ENCODE measurements around the gene FOXG1. TPM values are rescaled to one million over a fixed set of nuclear protein-coding genes. Genes with fewer than 3 reads are reported as not detected.

The FOXG1 gene
- total RNA-seq, 2 donors from 2014 or later = not detected

- Histone ChIP-seq H3K9me3 (no peaks in the 10 kb centered on the region), H3K9ac (ENCODE audit: low read depth in 2 of 2, low read length in 2 of 2) (no peak overlapping the region), H3K4me3 (peak overlapping the region; percentile 11), H3K27me3 (peaks cover 65% of the 10 kb centered on the region), H3K36me3 (no peaks in the 10 kb centered on the region), H3K4me1 (no peaks in the 10 kb centered on the region), H3K27ac (no peak overlapping the region)
- intact Hi-C loops (cut with DNase I) = no loop called here
- no peak for TF ChIP-seq CTCF (IDR thresholded peaks at IDR 0.05)
- DNase-seq = no peak
These were observed 654 bp downstream of the FOXG1 start for GRCh38 chr14:28767030-28767852.

- peaks cover 56% of the 10 kb centered on the region for H3K27me3 ChIP-seq
- no peak overlapping the region for H3K27ac ChIP-seq
- peak; percentile 28 for DNase-seq
- intact Hi-C loops (cut with DNase I) = no loop called here
- H3K36me3 ChIP-seq = no peaks in the 10 kb centered on the region
- no peaks in the 10 kb centered on the region for H3K9me3 ChIP-seq
- H3K4me1 ChIP-seq = no peaks in the 10 kb centered on the region
- no peak for TF ChIP-seq CTCF (IDR thresholded peaks at IDR 0.05)
- H3K9ac ChIP-seq (ENCODE audit: low read depth in 2 of 2, low read length in 2 of 2) = no peak overlapping the region
- no peak overlapping the region for H3K4me3 ChIP-seq
These were observed 1.5 kb downstream of the FOXG1 start for GRCh38 chr14:28767853-28768741.

- intact Hi-C loops (cut with DNase I) = no loop called here
- no peak overlapping the region for H3K4me3 ChIP-seq
- no peak for TF ChIP-seq CTCF (IDR thresholded peaks at IDR 0.05)
- H3K4me1 ChIP-seq = no peaks in the 10 kb centered on the region
- H3K9me3 ChIP-seq = no peaks in the 10 kb centered on the region
- H3K27ac ChIP-seq = no peak overlapping the region
- no peak for DNase-seq
- H3K36me3 ChIP-seq = no peaks in the 10 kb centered on the region
- H3K9ac ChIP-seq (ENCODE audit: low read depth in 2 of 2, low read length in 2 of 2) = no peak overlapping the region
- peaks cover 52% of the 10 kb centered on the region for H3K27me3 ChIP-seq
These were observed 2.8 kb downstream of the FOXG1 start for GRCh38 chr14:28769276-28769880.

- intact Hi-C loops (cut with DNase I) = no loop called here
- Histone ChIP-seq H3K27me3 (peaks cover 51% of the 10 kb centered on the region), H3K9ac (ENCODE audit: low read depth in 2 of 2, low read length in 2 of 2) (no peak overlapping the region), H3K4me1 (no peaks in the 10 kb centered on the region), H3K27ac (no peak overlapping the region), H3K9me3 (no peaks in the 10 kb centered on the region), H3K4me3 (no peak overlapping the region), H3K36me3 (no peaks in the 10 kb centered on the region)
- DNase-seq = no peak
- TF ChIP-seq CTCF (IDR thresholded peaks at IDR 0.05) = no peak
These were observed 3.5 kb downstream of the FOXG1 start for GRCh38 chr14:28770061-28770460.

GRCh38 chr14:28770630-28771029 lies 4.0 kb downstream of the FOXG1 start:
- Histone ChIP-seq H3K36me3 (no peaks in the 10 kb centered on the region), H3K27ac (no peak overlapping the region), H3K9ac (ENCODE audit: low read depth in 2 of 2, low read length in 2 of 2) (no peak overlapping the region), H3K4me1 (no peaks in the 10 kb centered on the region), H3K27me3 (peaks cover 47% of the 10 kb centered on the region), H3K4me3 (no peak overlapping the region), H3K9me3 (no peaks in the 10 kb centered on the region)
- no peak for TF ChIP-seq CTCF (IDR thresholded peaks at IDR 0.05)
- DNase-seq = no peak
- intact Hi-C loops (cut with DNase I) = no loop called here

All from colonic mucosa (tissue), 4 donors.